WTC11 (cell line): Measurements from ENCODE around the gene PET117. TPM values are rescaled to one million over a fixed set of nuclear protein-coding genes. Genes with fewer than 3 reads are reported as not detected.
A peak's percentile ranks its signal among the peaks of the same experiment; 100 is the strongest.

ENCODE experiments used
- ATAC-seq: fragments of 200-7000 bp; cut with Tn5 transposase; 2 replicates; pipeline ENCODE4 v1.10.0; 2021; ENCODE audit warnings: mild to moderate bottlenecking, moderate library complexity
- CTCF ChIA-PET: fragments of 300-600 bp; sonication (Branson Sonifier 250); formaldehyde crosslinking; loops from one replicate; lab custom pipeline; 2021; ENCODE audit warnings: antibody characterized with exemption; lab: Charles Lee
- POLR2A ChIA-PET: fragments of 350-600 bp; sonication (Branson Sonifier 250); formaldehyde crosslinking; loops from one replicate; lab custom pipeline; 2021; ENCODE audit warnings: antibody characterized with exemption; lab: Charles Lee
- DNase-seq: peaks from one replicate; pipeline ENCODE4 v3.0.0; 2021; ENCODE audit warnings: low spot score
- H3K27ac Mint-ChIP-seq: 2 replicates; pipeline ENCODE4 v1.8.0; 2021; ENCODE audit warnings: mixed read lengths
- H3K27me3 Mint-ChIP-seq: 2 replicates; pipeline ENCODE4 v1.8.0; 2021; ENCODE audit warnings: low read depth, mild to moderate bottlenecking, moderate library complexity, mixed read lengths
- H3K36me3 Mint-ChIP-seq: 2 replicates; pipeline ENCODE4 v1.8.0; 2021; ENCODE audit warnings: mixed read lengths
- H3K4me1 Mint-ChIP-seq: 2 replicates; pipeline ENCODE4 v1.8.0; 2022; ENCODE audit warnings: mixed read lengths
- H3K4me3 Mint-ChIP-seq: 2 replicates; pipeline ENCODE4 v1.8.0; 2021; ENCODE audit warnings: mild to moderate bottlenecking, moderate library complexity, mixed read lengths
- H3K9me3 Mint-ChIP-seq: 2 replicates; pipeline ENCODE4 v1.8.0; 2021; ENCODE audit warnings: mixed read lengths
- ATF2 ChIP-seq: sonication (generic); formaldehyde crosslinking; IDR thresholded peaks from 2 replicates; pipeline ENCODE4 v1.8.1; 2022; ENCODE audit warnings: low read depth, missing genetic modification reagents, borderline replicate concordance
- IRF1 ChIP-seq: sonication (generic); formaldehyde crosslinking; IDR thresholded peaks from 2 replicates; pipeline ENCODE4 v1.8.0; 2023; ENCODE audit warnings: missing genetic modification reagents
- JUN ChIP-seq: sonication (generic); formaldehyde crosslinking; IDR thresholded peaks from 2 replicates; pipeline ENCODE4 v1.8.0; 2023; ENCODE audit warnings: mild to moderate bottlenecking, missing genetic modification reagents
- MAX ChIP-seq: sonication (generic); formaldehyde crosslinking; IDR thresholded peaks from 2 replicates; pipeline ENCODE4 v1.8.0; 2022; ENCODE audit warnings: mild to moderate bottlenecking, missing genetic modification reagents
- MYBL2 ChIP-seq: sonication (generic); formaldehyde crosslinking; IDR thresholded peaks from 2 replicates; pipeline ENCODE4 v1.8.1; 2023; ENCODE audit warnings: mild to moderate bottlenecking, moderate library complexity, missing genetic modification reagents
- NFE2L1 ChIP-seq: sonication (generic); formaldehyde crosslinking; IDR thresholded peaks from 2 replicates; pipeline ENCODE4 v1.8.1; 2023; ENCODE audit warnings: missing genetic modification reagents
- NFYB ChIP-seq: sonication (generic); formaldehyde crosslinking; conservative IDR thresholded peaks from 2 replicates; pipeline ENCODE4 v1.8.0; 2022; ENCODE audit warnings: low read depth, missing genetic modification reagents
- PREB ChIP-seq: sonication (generic); formaldehyde crosslinking; IDR thresholded peaks from 2 replicates; pipeline ENCODE4 v1.8.1; 2022; ENCODE audit warnings: mild to moderate bottlenecking, missing genetic modification reagents, moderate library complexity, borderline replicate concordance
- RELA ChIP-seq: sonication (generic); formaldehyde crosslinking; IDR thresholded peaks from 2 replicates; pipeline ENCODE4 v1.8.1; 2022; ENCODE audit warnings: missing genetic modification reagents, mild to moderate bottlenecking, borderline replicate concordance
- SMAD3 ChIP-seq: sonication (generic); formaldehyde crosslinking; IDR thresholded peaks from 2 replicates; pipeline ENCODE4 v1.8.0; 2022; ENCODE audit warnings: missing genetic modification reagents, mild to moderate bottlenecking, borderline replicate concordance
- SOX15 ChIP-seq: fragments of 250-450 bp; sonication (Bioruptor Pico); IDR thresholded peaks from 2 replicates; pipeline ENCODE4 v1.9.0; 2021; ENCODE audit warnings: mild to moderate bottlenecking
- TCF7 ChIP-seq: sonication (generic); formaldehyde crosslinking; IDR thresholded peaks from 2 replicates; pipeline ENCODE4 v1.8.0; 2022; ENCODE audit warnings: mild to moderate bottlenecking, low read depth, missing genetic modification reagents, moderate library complexity
- USF1 ChIP-seq: sonication (generic); formaldehyde crosslinking; IDR thresholded peaks from 2 replicates; pipeline ENCODE4 v1.8.0; 2022; ENCODE audit warnings: mild to moderate bottlenecking, missing genetic modification reagents
- USF2 ChIP-seq: sonication (generic); formaldehyde crosslinking; IDR thresholded peaks from 2 replicates; pipeline ENCODE4 v1.8.1; 2023; ENCODE audit warnings: mild to moderate bottlenecking, missing genetic modification reagents, moderate library complexity
- ZBTB43 ChIP-seq: sonication (generic); formaldehyde crosslinking; IDR thresholded peaks from 2 replicates; pipeline ENCODE4 v1.8.1; 2023; ENCODE audit warnings: mild to moderate bottlenecking, missing genetic modification reagents
- ZNF281 ChIP-seq: sonication (generic); formaldehyde crosslinking; IDR thresholded peaks from 2 replicates; pipeline ENCODE4 v1.8.0; 2023; ENCODE audit warnings: mild to moderate bottlenecking, missing genetic modification reagents
- total RNA-seq: library from RNA; stranded (reverse); gene quantifications from 3 replicates; pipeline ENCODE4 v1.2.3, GENCODE V29; 2021

PET117 gene
- total RNA-seq, 1 experiment from 2014 or later, result 21.6 TPM

- no peak for TF ChIP-seq ATF2
- no peak for TF ChIP-seq MYBL2 (CRISPR knock-in tag)
- no peak for TF ChIP-seq JUN (CRISPR knock-in tag)
- no peak for TF ChIP-seq PREB (CRISPR knock-in tag)
- peak; percentile 42; the same call in 1 of the 2 replicates for TF ChIP-seq MAX (CRISPR knock-in tag)
- peak; percentile 73 for TF ChIP-seq USF2 (CRISPR knock-in tag)
- peak; percentile 31; the same call in 1 of the 2 replicates for TF ChIP-seq NFYB (CRISPR knock-in tag)
- no peak for TF ChIP-seq TCF7 (CRISPR knock-in tag)
- TF ChIP-seq ZBTB43 (CRISPR knock-in tag), result no peak
- TF ChIP-seq, all 79 proteins: peak for 4
Measured at GRCh38 chr20:18092890-18093289, 44.8 kb upstream of the PET117 start (continued).

GRCh38 chr20:18093388-18093787 is 44.3 kb upstream of the PET117 start:
- no peak for ATAC-seq
- H3K9me3 Mint-ChIP-seq, result no peaks in the 10 kb centered on the region
- H3K36me3 Mint-ChIP-seq, result no peaks in the 10 kb centered on the region
- POLR2A ChIA-PET, result no interaction called here
- H3K4me3 Mint-ChIP-seq, result no peak overlapping the region
- TF ChIP-seq SMAD3 (no peak), MYBL2 (CRISPR knock-in tag) (no peak), ZNF281 (CRISPR knock-in tag) (no peak), IRF1 (CRISPR knock-in tag) (no peak), SOX15 (CRISPR knock-in tag) (no peak), RELA (CRISPR knock-in tag) (no peak), NFE2L1 (CRISPR knock-in tag) (no peak), USF1 (CRISPR knock-in tag) (no peak)
- H3K27me3 Mint-ChIP-seq, result peaks cover 4% of the 10 kb centered on the region
- no peak for DNase-seq
- H3K4me1 Mint-ChIP-seq, result peaks cover 2% of the 10 kb centered on the region; the same call in 1 of the 2 replicates
- H3K27ac Mint-ChIP-seq, result no peak overlapping the region
- CTCF ChIA-PET, result no interaction called here
